NOMO-1 treated with DMSO at 0.1 percent for 48 hours (cell line): ENCODE results near the gene WFS1.
A peak's percentile ranks its signal among the peaks of the same experiment; 100 is the strongest.

Experiments
- DNase-seq: peaks from one replicate; lab custom pipeline; 2025; ENCODE audit not compliant: unreplicated experiment; lab: John Stamatoyannopoulos, UW

The WFS1 gene

GRCh38 chr4:6233929-6234328 lies 35.7 kb upstream of the WFS1 start:
- no peak for DNase-seq

GRCh38 chr4:6235012-6235411 lies 34.6 kb upstream of the WFS1 start:
- DNase-seq = no peak

GRCh38 chr4:6235901-6236640 lies 33.6 kb upstream of the WFS1 start:
- DNase-seq = no peak

- no peak for DNase-seq
Observed at GRCh38 chr4:6236816-6237390, 32.7 kb upstream of the WFS1 start.

- DNase-seq = no peak
Observed at GRCh38 chr4:6239486-6239885, 30.2 kb upstream of the WFS1 start.

GRCh38 chr4:6239968-6240367 lies 29.7 kb upstream of the WFS1 start:
- DNase-seq = no peak

- DNase-seq = no peak
Observed at GRCh38 chr4:6241062-6241845, 28.4 kb upstream of the WFS1 start.

- no peak for DNase-seq
Observed at GRCh38 chr4:6242271-6243029, 27.2 kb upstream of the WFS1 start.

- no peak for DNase-seq
Observed at GRCh38 chr4:6245246-6246169, 24.1 kb upstream of the WFS1 start.

- no peak for DNase-seq
Observed at GRCh38 chr4:6246170-6246634, 23.4 kb upstream of the WFS1 start.

GRCh38 chr4:6248394-6248793 lies 21.3 kb upstream of the WFS1 start:
- no peak for DNase-seq

- DNase-seq = peak; percentile 32
Observed at GRCh38 chr4:6250235-6250983, 19.2 kb upstream of the WFS1 start.

- DNase-seq = no peak
Observed at GRCh38 chr4:6250984-6251295, 18.7 kb upstream of the WFS1 start.

GRCh38 chr4:6251365-6251764 lies 18.3 kb upstream of the WFS1 start:
- no peak for DNase-seq

GRCh38 chr4:6252051-6252450 lies 17.6 kb upstream of the WFS1 start:
- no peak for DNase-seq

GRCh38 chr4:6253111-6253510 lies 16.5 kb upstream of the WFS1 start:
- no peak for DNase-seq

GRCh38 chr4:6253961-6254360 lies 15.7 kb upstream of the WFS1 start:
- no peak for DNase-seq

GRCh38 chr4:6256141-6256540 lies 13.5 kb upstream of the WFS1 start:
- no peak for DNase-seq

- peak; percentile 87 for DNase-seq
Observed at GRCh38 chr4:6257247-6258025, 12.2 kb upstream of the WFS1 start.
